ENCODE measurements around the gene MPG.

The MPG gene

GRCh38 chr16:133716-134115 lies 55.7 kb downstream of the MPG start:
- no peak overlapping the region for H3K27ac ChIP-seq
- TF ChIP-seq, protein P1, sequence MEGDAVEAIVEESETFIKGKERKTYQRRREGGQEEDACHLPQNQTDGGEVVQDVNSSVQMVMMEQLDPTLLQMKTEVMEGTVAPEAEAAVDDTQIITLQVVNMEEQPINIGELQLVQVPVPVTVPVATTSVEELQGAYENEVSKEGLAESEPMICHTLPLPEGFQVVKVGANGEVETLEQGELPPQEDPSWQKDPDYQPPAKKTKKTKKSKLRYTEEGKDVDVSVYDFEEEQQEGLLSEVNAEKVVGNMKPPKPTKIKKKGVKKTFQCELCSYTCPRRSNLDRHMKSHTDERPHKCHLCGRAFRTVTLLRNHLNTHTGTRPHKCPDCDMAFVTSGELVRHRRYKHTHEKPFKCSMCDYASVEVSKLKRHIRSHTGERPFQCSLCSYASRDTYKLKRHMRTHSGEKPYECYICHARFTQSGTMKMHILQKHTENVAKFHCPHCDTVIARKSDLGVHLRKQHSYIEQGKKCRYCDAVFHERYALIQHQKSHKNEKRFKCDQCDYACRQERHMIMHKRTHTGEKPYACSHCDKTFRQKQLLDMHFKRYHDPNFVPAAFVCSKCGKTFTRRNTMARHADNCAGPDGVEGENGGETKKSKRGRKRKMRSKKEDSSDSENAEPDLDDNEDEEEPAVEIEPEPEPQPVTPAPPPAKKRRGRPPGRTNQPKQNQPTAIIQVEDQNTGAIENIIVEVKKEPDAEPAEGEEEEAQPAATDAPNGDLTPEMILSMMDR (IDR thresholded peaks at IDR 0.05), result no peak
- no peak for TF ChIP-seq ZFX (IDR thresholded peaks at IDR 0.05; ENCODE audit: borderline replicate concordance)
